Measurements from ENCODE around the gene FOXRED2.

DNA sequence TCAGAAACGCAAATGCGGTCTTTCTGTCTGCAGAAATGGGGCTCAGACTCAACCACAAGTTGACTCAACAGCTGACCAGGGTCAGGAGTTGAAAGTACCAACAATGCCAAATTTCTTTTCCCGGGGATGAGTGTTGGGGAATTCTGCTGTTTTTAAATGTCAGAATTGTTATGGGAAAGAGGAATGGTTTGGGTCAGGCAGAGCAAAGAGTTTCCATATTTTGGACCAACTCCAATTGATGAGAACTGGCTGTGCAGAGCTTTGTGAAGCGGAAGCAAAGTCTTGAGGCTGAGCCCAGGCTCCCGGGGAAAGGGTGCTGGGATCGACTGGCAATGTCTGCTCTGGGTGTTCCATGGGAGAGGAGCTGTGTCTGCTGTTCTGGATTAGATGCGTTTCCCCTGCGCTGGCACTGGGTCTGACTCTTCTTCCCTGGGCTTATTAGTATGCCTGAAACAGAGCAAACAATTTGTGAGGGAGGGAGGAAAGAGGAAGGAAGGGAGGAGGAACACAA, 61.6 kb downstream of the FOXRED2 start:
- TF ChIP-seq EP300 (IDR thresholded peaks at IDR 0.05): no peak
- TF ChIP-seq POLR2A (IDR thresholded peaks at IDR 0.05): no peak

All from stomach (tissue), 4 donors.